Measurements from ENCODE around the gene MALT1.

Gene MALT1

GRCh38 chr18:58793361-58793760 is 122.1 kb downstream of the MALT1 start:
- Histone ChIP-seq H3K9ac (ENCODE audit: low read length) (no peak overlapping the region), H3K4me1 (ENCODE audit: low read length) (peaks cover 23% of the 10 kb centered on the region), H3K27me3 (ENCODE audit: low read depth, low read length) (no peaks in the 10 kb centered on the region), H3K4me3 (ENCODE audit: low read length) (no peak overlapping the region), H3K79me2 (ENCODE audit: low read length) (no peaks in the 10 kb centered on the region), H3K36me3 (replicated peaks; ENCODE audit: low read depth, low read length) (no peaks in the 10 kb centered on the region), H2AFZ (ENCODE audit: low read depth, low read length) (no peak overlapping the region), H4K20me1 (ENCODE audit: insufficient read depth, low read length) (no peaks in the 10 kb centered on the region), H3K9me3 (ENCODE audit: insufficient read depth, low read length) (no peaks in the 10 kb centered on the region), H3K4me2 (ENCODE audit: low read length) (no peak overlapping the region), H3K27ac (ENCODE audit: low read length) (no peak overlapping the region)
- TF ChIP-seq CTCF (IDR thresholded peaks at IDR 0.05; ENCODE audit: low read depth, low read length) (no peak), EZH2phosphoT487 (IDR thresholded peaks at IDR 0.05; ENCODE audit: low read depth) (no peak)

- TF ChIP-seq CTCF (IDR thresholded peaks at IDR 0.05; ENCODE audit: low read depth, low read length), result no peak
- no peak for TF ChIP-seq EZH2phosphoT487 (IDR thresholded peaks at IDR 0.05; ENCODE audit: low read depth)
- Histone ChIP-seq H3K27ac (ENCODE audit: low read length) (no peak overlapping the region), H3K9ac (ENCODE audit: low read length) (no peak overlapping the region), H3K27me3 (ENCODE audit: low read depth, low read length) (no peaks in the 10 kb centered on the region), H3K4me2 (ENCODE audit: low read length) (no peak overlapping the region), H3K4me3 (ENCODE audit: low read length) (no peak overlapping the region), H4K20me1 (ENCODE audit: insufficient read depth, low read length) (no peaks in the 10 kb centered on the region), H2AFZ (ENCODE audit: low read depth, low read length) (no peak overlapping the region), H3K4me1 (ENCODE audit: low read length) (peaks cover 26% of the 10 kb centered on the region), H3K36me3 (replicated peaks; ENCODE audit: low read depth, low read length) (no peaks in the 10 kb centered on the region), H3K79me2 (ENCODE audit: low read length) (no peaks in the 10 kb centered on the region), H3K9me3 (ENCODE audit: insufficient read depth, low read length) (no peaks in the 10 kb centered on the region)
These were observed 125.0 kb downstream of the MALT1 start for GRCh38 chr18:58796220-58796619.

- peaks cover 3% of the 10 kb centered on the region for H3K9me3 ChIP-seq (ENCODE audit: insufficient read depth, low read length)
- TF ChIP-seq EZH2phosphoT487 (IDR thresholded peaks at IDR 0.05; ENCODE audit: low read depth) (no peak), CTCF (IDR thresholded peaks at IDR 0.05; ENCODE audit: low read depth, low read length) (no peak)
- no peaks in the 10 kb centered on the region for H4K20me1 ChIP-seq (ENCODE audit: insufficient read depth, low read length)
- H3K27me3 ChIP-seq (ENCODE audit: low read depth, low read length), result no peaks in the 10 kb centered on the region
- peak overlapping the region; percentile 40 for H3K27ac ChIP-seq (ENCODE audit: low read length)
- H3K9ac ChIP-seq (ENCODE audit: low read length), result peak overlapping the region; percentile 6; the same call in 1 of the 2 replicates
- H2AFZ ChIP-seq (ENCODE audit: low read depth, low read length), result peak overlapping the region; percentile 67
- no peaks in the 10 kb centered on the region for H3K79me2 ChIP-seq (ENCODE audit: low read length)
- peak overlapping the region; percentile 45 for H3K4me2 ChIP-seq (ENCODE audit: low read length)
- peaks cover 12% of the 10 kb centered on the region for H3K4me1 ChIP-seq (ENCODE audit: low read length)
- no peak overlapping the region for H3K4me3 ChIP-seq (ENCODE audit: low read length)
- H3K36me3 ChIP-seq (replicated peaks; ENCODE audit: low read depth, low read length), result peaks cover 3% of the 10 kb centered on the region
These were observed 129.3 kb downstream of the MALT1 start for GRCh38 chr18:58800582-58800981.

- H3K27ac ChIP-seq (ENCODE audit: low read length), result no peak overlapping the region
- H4K20me1 ChIP-seq (ENCODE audit: insufficient read depth, low read length), result no peaks in the 10 kb centered on the region
- no peak overlapping the region for H2AFZ ChIP-seq (ENCODE audit: low read depth, low read length)
- H3K27me3 ChIP-seq (ENCODE audit: low read depth, low read length), result no peaks in the 10 kb centered on the region
- H3K4me2 ChIP-seq (ENCODE audit: low read length), result no peak overlapping the region
- no peaks in the 10 kb centered on the region for H3K79me2 ChIP-seq (ENCODE audit: low read length)
- peaks cover 29% of the 10 kb centered on the region for H3K4me1 ChIP-seq (ENCODE audit: low read length)
- peaks cover 3% of the 10 kb centered on the region for H3K9me3 ChIP-seq (ENCODE audit: insufficient read depth, low read length)
- H3K9ac ChIP-seq (ENCODE audit: low read length), result no peak overlapping the region
- H3K36me3 ChIP-seq (replicated peaks; ENCODE audit: low read depth, low read length), result peaks cover 3% of the 10 kb centered on the region
- no peak overlapping the region for H3K4me3 ChIP-seq (ENCODE audit: low read length)
- TF ChIP-seq CTCF (IDR thresholded peaks at IDR 0.05; ENCODE audit: low read depth, low read length) (no peak), EZH2phosphoT487 (IDR thresholded peaks at IDR 0.05; ENCODE audit: low read depth) (no peak)
These were observed 131.7 kb downstream of the MALT1 start for GRCh38 chr18:58802959-58803358.

All from OCI-LY3 (cell line).